CD4-positive, alpha-beta T cell treated with Interleukin-2 at 100 ng/mL for 4 hours (primary cell): ENCODE results near the gene POU1F1.
"Not testable (repeated sequence)": the region's sequence is repeated elsewhere in the genome, so short reads cannot be mapped to it uniquely, and the experiment has no call there.

Experiments used
- DNase-seq: peaks from one replicate; pipeline ENCODE4 v3.0.0-alpha.2; 2020; ENCODE audit warnings: low spot score

Gene POU1F1

GRCh38 chr3:87250009-87250408, 26.4 kb downstream of the POU1F1 start:
- no peak for DNase-seq

DNA sequence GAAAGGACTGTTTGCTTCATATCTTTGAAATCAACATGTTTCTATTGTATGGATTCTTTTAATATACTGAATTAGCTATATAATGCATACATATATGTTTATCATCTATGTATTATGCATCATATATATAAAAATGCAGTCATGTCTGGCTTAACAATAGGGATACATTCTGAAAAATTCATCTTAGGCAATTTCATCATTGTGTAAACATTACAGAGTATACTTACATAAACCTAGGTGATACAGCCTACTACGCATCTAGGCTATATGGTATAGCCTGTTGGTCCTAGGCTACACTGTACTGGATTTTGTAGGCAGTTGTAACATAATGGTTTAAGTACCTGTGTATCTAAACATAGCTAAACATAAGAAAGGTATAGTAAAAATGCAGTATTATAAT, 27.6 kb downstream of the POU1F1 start:
- DNase-seq: no peak

DNA sequence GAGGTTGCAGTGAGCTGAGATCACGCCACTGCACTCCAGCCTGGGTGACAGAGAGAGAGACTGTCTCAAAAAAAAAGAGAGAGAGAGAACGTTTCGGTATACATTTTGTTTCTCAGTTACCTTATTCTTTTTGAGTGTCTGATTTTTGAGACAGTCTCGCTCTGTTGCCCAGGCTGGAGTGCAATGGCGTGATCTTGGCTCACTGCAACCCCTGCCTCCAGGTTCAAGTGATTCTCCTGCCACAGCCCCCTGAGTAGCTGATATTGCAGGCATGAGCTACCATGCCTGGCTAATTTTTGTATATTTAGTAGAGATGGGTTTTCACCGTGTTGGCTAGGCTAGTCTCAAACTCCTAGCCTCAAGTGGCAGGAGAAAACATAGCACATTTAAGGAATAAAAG, 28.2 kb downstream of the POU1F1 start:
- not testable (repeated sequence) for DNase-seq

DNA sequence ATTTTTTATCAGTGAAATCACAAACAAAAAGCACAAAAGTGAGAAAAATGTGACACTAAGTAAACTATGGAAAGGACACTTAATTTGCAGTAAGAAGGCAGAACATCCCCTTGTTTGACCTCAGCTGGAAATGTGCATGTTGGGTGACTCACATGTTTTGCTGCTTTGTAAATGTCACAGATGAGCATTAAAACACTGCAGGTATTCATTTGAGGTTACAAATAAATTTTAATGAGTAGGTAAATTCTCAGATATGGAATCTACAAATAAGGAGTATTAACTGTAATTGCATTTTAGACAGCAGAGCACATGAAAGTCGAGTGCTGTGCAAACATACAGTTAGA, 29.0 kb downstream of the POU1F1 start:
- DNase-seq: no peak

GRCh38 chr3:87246662-87247429, 29.5 kb downstream of the POU1F1 start:
- no peak for DNase-seq

DNA sequence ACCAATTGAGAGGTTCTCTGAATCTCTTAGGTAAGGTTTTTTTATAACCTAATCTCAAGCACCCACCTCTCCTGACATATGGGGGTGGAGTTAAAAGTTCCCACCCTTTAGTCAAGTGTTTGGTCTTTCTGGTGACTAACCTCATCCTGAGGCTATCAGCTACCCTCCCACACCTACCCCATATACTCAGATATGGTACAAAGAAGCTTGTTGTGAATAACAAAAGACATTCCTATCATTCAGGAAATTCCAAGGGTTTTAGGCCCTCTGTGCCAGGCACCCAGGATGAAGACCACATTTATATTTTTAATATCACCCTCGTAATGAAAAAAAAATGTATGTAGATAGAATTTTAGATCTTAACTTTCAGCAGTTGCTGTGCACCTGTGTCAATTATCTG, 40.3 kb downstream of the POU1F1 start:
- DNase-seq: no peak

- DNase-seq: no peak
These were observed 42.6 kb downstream of the POU1F1 start for GRCh38 chr3:87233805-87234204.

- no peak for DNase-seq
These were observed 47.3 kb downstream of the POU1F1 start for GRCh38 chr3:87229113-87229512.

DNA sequence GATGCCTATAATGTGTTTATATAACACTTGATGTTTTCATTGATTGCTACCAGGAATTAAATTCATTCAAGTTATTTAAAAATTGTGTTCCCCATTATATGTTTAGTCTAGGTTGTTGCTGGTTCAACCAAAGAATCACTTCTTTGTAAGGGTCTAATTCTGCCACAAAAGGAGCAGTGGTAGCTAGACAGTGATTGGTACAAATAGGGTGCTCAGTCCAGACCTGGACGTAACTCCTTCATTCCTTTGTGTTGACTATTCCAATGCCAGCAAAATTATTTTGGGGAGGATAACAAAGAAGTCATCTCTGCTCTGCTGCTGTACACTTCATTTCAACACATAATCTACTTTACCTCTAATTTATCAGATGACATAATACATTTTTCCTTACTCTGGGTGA, 48.1 kb downstream of the POU1F1 start:
- DNase-seq: no peak

DNA sequence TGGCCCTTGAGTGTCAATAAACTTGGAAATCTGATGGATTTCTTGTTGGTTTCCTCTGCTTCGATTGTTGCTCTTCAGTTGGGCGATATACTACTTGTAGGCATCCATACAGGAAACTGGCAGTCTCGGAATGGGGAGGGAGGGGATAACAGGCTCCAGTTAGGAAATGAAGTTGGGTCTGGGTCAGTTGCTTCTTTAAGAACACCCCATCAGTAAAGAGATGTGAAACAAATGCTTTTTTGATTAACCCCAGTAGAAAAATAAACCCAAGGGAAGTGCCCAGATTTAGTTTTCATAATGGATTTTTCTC, 48.6 kb downstream of the POU1F1 start:
- peak; percentile 2 for DNase-seq

DNA sequence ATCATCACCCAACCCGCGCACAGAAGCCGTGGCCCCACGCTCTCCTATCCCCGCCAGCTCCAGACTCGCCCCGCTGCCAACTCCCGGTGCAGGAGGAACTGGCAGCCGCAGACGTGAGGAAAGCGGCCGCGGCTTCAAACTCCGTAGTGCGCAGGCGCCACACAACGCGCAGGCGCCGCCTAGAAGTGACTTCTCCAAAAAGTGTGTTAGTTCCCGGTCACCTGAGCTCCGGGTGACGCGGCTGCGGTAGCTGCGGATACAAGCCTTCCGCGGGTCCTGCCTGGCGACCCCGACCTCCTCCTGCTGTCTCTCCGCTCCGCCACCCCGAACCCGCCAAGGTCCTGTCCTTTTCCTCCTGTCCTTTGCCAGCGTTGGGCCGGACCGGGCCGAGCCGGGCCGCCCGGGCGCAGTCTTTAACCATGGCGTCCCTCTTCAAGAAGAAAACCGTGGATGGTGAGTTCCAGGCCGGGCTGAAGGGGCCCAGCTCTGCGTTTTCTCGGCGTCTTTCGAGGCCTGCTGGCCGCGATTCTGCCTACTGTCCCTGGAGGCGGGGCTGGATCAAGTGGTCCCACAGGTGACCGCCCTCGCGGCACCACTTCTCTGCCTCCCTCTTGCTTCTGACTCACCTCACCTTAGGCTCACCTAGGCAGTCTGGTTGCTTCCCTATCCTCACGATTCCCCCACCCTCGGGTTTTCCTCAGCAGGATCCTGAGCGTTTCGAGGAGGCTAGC, 49.1 kb downstream of the POU1F1 start, which contains the start of gene CHMP2B:
TSS of gene CHMP2B (plus strand) at position 206 of the 731 bp plus-strand sequence. CDS start at position 420, 214 bp downstream.
- peak; percentile 93 for DNase-seq

- no peak for DNase-seq
These were observed 50.7 kb downstream of the POU1F1 start for GRCh38 chr3:87225659-87226058.

GRCh38 chr3:87219611-87220010, 56.8 kb downstream of the POU1F1 start:
- DNase-seq: no peak

- no peak for DNase-seq
These were observed 57.8 kb downstream of the POU1F1 start for GRCh38 chr3:87218560-87218959.
